Measurements from ENCODE around the gene MAB21L4.

The MAB21L4 gene

DNA sequence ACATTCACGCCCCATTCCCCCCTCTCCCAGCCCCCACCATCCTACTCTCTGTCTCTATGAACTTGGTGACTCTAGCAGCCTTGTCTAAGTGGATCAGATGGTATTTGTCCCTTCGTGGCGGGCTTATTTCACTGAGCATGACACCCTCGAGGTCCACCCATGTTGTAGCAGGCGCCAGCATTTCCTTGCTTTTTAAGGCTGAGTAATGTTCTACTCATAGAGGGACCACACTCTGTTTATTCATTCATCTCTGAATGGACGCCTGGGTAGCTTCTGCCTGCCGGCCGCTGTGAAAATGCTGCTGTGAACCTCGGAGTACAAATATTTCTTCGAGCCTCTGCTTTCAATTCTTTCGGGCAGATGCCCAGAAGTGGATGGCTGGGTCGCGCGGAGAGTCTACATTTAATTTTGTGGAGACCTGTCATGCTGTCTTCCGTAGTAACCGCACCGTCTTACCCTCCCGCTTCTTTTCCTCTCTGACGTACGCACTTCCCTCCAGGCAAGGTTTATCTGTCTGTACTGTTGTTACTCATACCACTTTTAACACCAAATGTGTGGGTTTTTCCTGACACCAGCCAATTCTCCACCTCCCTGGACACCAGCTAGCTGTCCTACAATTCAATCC, 15.8 kb upstream of the MAB21L4 start:
- DNase-seq = no peak

- DNase-seq = no peak
Measured at GRCh38 chr2:240909216-240909974, 13.4 kb upstream of the MAB21L4 start.

GRCh38 chr2:240906911-240907590, 11.1 kb upstream of the MAB21L4 start:
- DNase-seq = no peak

DNA sequence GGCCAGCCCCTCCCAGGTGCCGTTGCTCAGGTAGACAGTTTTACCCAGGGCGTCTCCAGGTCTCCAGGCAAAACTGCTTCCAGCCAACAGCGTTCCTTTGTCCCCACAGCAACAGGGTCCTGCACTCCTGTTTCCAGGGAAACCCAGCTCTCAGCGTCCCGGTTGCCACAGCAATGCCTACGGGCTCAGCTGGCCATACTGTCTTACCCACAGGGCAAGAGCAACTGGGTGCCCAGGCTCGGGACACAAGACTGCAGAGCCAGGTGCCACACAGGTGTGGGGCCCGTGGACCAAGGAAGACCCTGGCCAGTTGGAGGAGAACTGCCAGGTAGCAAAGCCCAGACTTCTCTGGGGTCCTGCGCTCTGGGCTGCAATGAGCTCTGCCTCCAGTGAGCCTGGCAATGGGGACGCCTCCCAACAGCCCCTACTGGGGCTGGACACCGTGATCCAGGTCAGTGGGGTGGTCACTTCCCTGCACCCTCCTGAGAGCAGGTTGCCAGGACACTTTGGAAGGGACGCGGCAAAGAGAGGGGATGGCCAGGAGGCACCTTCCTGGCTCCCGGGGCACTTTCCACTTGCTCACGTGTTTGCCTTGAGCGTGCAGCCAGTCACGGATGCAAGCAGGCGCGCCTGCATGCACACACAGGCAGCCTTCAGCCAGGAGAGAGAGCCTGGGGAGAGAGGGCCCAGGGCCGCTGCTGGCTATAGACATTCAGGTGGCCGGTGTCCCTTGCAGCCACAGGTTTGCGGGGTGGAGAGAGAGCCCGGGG, 10.4 kb upstream of the MAB21L4 start, which contains the start of gene CROCC2:
TSS of gene CROCC2 (plus strand) at position 196 of the 770 bp plus-strand sequence. CDS start at position 374, 178 bp downstream.
- no peak for DNase-seq

DNA sequence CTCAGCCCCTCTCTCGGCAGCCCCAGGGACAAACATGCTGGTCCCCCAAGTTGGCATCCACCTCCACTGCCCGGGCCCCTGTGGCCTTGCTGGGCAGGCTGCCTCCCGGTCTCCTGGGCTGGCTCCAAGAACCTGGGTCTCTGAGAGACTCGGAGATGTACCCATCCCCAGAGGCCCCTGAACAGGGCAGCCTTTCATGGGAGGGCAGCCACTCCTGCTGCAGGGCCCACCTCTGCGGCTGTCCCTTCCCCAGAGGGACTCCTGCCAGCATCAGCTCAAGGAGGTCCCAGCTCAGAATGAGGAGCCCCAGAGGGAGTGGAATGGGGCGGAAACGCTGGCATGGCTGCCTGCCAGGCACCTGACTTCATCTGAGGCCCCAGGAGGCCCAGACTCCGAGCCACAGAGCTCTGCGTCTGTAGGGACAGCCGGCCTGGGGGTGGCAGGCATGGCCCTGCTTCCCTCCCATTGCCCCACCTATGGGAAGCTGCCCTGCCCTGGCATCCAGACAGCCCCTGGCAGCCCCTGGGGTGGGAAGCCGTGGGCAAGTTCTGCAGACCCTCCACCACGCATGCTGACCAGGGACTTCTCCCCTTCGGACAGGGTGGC, 9.3 kb upstream of the MAB21L4 start:
- no peak for DNase-seq

DNA sequence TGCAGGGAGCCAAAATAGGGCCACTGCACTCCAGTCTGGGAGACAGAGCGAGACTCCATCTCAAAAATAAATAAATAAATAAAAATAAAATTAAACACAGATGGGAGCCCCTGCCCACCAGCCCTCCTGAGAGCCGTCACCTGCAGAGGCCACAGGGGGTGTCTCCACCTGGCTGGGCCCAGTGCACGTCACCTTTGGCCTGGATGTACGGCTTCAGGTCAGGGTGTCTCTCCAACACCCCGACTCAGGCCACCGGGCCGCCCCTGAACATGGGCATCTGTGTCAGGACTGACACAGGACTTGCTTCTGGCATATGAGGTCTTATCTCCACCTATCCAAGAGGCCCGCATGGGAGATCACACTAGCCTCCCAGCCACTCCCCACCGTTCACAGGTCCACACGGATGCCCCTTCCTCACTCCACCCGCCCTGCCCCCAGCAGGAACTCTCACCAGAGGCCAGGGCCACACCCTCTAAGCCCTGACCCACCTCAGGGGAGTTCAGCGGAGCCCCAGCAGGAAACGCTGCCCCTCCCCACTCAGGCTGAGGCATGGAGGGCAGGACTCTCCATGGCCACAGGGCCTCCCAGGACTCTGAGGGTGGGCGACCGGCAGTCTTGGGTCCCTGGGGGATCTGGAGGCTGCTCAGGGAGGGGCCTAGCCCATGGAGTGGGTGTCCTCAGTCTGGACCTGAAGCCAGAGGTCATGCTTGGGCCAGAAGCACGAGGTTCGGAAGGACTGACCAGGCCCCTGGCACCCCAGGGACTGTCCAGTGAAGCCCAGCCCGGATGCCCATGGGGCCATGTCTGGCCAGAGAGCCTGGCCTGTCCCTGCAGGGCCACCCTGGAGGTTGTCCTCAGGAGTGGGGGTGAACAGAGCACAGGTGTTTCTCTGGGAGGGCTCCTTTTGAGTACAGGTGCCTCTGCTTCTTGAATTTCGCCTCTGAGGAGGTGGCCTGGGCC, 8.5 kb upstream of the MAB21L4 start:
- no peak for DNase-seq

DNA sequence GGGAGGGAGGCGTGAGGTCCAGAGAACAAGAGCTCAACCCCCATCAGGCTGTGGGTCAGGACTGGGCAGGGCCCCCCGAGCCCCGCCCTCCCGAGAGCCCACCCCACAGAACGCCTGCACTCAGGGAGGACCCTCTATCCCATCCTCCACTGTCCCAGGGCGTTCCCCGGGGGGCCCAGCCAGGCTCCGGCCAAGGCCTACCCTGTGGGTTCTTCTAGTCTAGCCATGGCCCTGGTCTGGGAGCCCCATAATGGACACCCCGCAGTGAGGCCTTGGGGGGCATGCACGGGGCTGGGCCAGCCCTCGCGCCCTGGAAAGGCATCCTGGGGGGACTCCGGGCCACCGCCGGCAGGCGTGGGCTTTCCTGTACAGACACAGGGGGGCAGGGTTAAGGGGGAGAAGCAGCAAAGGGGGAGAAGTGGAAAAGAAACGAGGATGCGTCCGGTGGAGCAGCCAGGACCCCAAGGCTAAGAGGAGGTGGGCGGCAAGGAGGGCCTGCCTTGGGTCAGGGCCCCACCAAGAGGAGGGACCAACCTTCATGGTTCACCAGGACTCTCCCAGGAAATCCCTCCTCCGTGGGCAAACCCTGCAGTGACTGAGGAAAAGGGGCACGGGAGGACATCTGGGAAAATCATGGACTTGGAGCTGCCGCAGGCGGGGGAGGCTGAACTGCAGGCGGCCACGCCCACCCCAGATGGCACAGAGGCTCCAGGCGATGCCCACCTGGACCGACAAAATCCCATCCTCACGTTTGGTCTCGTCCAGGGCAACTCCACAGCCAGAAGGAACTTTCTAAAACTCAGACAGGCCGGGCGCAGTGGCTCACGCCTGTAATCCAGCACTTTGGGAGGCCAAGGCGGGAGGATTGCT, 7.5 kb upstream of the MAB21L4 start:
- DNase-seq = no peak

GRCh38 chr2:240902615-240903041, 6.7 kb upstream of the MAB21L4 start:
- no peak for DNase-seq

GRCh38 chr2:240901986-240902614, 6.1 kb upstream of the MAB21L4 start:
- DNase-seq = no peak

DNA sequence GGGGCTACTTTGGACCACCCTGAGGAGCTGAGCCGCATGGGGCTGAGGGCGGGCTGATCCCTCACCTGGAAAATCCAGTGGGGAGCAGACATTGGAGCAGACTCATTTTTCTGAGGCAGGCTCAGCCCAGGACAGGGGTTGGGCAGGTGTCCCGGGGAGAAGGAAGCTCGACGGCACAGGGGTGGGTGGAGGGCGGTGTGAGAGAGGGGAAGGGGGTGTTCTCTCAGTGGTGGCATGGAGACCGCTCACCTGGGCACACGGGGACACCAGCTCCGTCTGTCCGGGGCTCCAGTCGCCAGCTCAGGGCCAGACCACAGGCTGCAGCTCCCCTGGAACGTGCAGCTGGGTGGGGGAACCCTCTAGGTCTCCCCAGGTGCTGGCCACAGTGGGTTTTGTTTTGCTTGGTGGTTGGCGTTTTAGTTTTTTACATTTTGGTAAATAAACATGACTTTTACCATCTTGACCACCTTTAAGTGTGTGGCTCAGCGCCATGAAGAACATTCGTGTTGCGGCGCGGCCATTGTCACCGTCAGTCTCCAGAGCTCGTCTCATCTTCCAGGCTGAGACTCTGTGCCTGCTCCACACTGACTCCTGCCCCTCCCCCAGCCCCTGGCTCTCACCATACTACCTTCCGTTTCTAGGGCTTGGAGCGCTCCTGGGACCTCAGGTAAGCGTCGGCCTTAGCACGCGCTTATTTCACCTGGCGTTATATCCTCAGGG, 4.3 kb upstream of the MAB21L4 start:
- DNase-seq = no peak

DNA sequence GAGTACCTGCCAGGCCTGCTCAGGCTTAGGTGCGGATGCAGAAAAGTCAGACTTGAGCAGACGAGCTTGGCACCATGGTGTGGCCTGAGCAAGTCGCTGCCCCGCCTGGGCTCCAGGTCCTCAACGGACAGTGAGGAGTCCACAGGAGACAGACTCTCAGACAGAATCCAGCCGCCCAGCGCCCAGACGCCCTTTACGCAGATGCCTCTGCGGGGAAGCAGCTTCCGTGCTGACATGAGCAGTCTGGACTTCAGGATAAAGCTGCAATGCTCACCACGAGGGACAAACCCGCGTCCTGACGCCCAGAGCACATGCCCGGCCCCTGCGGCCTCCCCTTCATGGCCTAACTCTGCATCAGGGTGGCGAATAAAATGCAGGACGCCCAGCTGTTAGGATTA, 3.5 kb upstream of the MAB21L4 start:
- no peak for DNase-seq

DNA sequence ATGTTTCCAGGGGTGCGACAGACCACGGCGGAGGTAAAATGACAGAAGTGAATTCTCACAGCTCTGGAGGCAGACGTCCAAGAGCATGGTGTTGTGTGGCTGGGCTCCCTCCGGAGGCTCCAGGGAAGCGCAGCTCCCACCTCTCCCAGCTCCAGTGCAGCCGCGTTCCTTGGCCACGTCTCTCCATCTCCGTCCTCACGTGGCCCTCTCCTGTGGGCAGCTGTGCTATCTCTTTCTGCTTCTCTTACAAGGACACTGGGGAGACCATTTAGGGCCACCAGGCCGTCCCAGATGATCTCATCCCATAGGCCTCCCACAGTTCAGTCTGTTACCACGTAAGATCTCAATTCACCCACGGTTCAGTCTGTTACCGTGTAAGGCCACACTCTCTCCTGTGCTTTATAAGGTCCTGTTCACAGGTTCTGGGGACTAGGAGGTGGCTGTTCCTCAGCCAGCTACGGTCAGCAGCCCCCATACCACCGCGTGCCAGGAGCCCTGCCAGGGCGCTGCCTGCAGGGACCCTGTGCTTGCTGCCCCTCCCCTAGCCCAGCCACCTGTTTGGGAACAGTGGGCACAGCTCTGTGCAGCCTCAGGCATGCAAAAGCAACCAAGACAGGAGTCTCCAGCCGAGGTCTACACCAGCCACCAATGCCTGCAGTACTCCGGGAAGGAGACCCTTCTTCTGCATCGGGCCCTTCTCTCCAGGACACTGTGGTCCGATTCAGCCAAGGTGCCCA, 2.9 kb upstream of the MAB21L4 start:
- no peak for DNase-seq

GRCh38 chr2:240898108-240898730, 2.3 kb upstream of the MAB21L4 start:
- DNase-seq = no peak

GRCh38 chr2:240896871-240897692, 1.1 kb upstream of the MAB21L4 start:
- DNase-seq = no peak

DNA sequence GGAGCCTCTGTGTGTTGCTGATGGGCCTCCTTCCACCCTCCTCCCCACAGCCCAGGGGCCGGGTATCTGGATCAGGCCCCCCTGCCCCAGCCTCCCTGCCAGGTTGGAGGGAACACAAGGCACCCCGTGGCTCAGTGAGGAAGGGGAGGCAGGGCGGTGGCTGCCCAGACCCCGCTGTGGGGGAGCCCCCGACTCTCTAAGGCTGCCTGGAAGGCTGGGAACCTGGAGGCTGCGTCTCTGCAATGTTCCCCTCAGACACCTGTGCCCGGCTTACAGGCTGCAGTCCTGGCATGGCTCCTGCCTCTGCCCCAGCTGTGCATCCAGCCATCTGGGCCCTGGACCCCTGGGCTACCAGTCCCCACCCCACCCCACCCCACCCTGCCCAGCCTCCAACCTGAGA, 438 bp upstream of the MAB21L4 start:
- DNase-seq = no peak

DNA sequence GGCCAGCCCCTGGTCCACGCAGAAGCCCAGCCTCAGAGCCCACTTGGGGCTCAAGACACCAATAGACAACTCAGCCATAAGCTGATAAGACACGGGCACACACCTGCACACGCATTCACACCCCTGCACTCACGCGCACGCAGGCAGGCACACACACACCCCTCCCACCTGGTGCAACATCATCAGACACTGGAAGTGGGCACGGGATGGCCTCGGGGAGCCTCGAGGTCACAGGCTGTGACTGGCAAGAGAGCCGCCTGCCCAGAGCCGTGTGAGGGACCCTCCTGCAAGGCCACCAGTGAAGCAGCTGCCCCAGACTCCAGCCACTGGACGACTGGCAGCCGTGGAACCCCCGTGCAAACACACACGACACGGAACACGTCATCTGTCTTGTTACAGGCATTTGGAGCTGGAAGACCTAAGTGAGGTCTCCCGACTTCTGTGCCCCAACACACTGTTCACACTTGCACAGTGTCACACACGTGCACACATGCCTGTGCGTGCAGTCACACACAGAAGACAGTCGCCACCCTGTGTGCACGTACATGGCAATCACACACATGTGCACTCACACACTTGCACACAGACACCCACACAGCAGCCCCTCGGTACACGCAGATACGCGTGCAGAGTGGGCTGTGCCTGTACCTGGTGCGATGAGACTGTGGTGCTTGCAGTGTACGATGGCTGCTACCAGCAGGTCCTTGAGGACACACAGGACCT, 959 bp downstream of the MAB21L4 start:
- no peak for DNase-seq
